Measurements from ENCODE around the gene GBGT1.

Gene GBGT1

DNA sequence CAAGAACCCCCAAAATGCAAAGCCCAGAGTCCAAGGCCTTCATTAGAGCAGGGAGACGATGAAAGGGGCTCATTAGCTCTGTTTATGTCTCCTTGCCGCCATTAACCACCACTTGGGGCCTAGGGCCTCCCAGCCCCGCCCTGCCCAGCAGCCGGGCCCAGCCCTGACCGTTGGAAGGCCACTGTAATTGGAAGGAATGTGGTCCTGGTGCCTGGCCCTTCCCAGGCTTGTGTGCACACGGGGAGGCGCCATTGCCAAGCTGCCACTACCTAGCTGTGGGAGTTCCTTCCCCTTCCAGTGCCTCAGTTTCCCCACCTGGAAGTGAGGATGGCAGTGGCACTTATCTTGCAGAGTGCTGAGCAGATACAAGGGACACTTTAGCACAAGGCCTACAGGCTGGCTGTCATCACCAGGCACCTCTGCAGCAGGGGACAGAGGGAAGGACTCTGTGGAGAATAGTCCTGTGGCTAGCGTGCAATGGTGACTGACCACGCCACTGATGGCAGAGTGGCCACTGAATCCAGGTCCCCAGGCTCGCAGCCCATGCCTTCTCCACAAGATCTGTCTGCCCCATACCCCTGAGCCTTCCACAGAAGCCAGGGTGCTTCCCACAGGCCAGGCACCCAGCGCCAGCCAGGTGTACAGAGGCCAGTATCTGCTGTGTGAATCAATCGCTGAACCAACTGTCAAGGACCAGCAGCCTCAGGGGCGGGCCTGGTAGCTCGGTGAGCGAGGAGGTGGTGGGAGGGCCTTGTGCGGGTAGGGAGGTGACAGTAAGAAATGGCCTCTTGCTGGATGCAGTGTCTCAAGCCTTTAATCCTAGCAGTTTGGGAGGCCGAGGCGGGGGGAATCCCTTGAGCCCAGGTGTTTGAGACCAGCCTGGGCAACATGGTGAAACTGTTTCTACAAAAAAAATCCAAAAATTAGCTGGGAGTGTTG lies 20.8 kb downstream of the GBGT1 start:
- DNase-seq: no peak

GRCh38 chr9:133141833-133142595 lies 21.7 kb downstream of the GBGT1 start:
- no peak for DNase-seq

DNA sequence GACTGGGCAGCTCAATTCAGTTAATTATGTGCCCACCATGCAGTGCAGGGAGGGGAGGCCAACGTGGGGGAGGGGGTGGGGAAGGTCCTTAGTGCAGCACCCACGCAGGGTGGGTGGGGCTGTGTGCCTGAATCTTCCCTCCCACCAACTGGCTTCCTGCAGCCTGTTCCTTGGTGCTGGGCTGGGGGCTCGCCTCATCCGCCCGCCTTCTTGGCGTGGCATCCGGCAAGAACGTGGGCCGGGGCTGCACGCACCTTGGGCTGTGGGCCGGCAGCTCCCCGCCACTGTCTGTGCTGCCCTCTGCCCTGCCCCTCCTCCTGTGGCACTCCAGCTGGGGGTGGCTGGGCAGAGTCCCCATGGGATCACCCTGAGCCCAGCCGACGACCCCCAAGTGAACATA lies 23.1 kb downstream of the GBGT1 start:
- DNase-seq: no peak

- no peak for DNase-seq
Observed at GRCh38 chr9:133140174-133140505, 23.6 kb downstream of the GBGT1 start.

- DNase-seq: no peak
Observed at GRCh38 chr9:133139246-133140173, 24.2 kb downstream of the GBGT1 start.

GRCh38 chr9:133137451-133138231 lies 26.1 kb downstream of the GBGT1 start:
- DNase-seq: peak; percentile 9

DNA sequence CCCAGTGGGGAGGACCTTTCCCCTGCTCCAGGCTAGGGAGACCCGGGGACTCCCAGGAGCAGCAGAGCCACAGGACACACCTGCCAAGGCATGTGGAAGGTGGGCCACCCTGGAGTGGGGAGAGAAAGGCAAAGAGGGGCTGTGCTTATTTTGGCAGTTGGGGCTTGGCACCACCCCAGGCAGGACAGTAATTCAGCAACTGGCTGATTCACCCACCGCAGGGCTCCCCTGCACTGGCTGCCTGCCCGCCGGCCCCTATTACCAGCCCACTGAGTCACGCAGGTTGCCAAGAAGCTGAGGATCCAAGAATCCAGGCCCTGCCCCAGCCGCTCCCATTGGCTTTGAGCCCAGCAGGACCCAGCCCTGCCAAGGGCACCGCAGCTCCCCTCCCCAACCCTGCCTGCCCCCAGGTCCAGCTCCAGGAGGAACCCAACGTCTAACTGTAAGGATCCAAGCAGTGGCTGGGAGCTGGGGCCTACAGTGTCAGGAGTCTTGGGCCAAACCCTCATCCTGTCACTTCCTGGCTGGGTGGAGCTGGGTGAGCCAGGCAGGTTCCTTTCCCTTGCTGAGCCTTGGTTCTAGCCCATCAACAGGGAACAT lies 28.5 kb downstream of the GBGT1 start:
- no peak for DNase-seq

- DNase-seq: no peak
Observed at GRCh38 chr9:133134388-133135145, 29.1 kb downstream of the GBGT1 start.

GRCh38 chr9:133133681-133134387 lies 29.9 kb downstream of the GBGT1 start:
- peak; percentile 7 for DNase-seq

DNA sequence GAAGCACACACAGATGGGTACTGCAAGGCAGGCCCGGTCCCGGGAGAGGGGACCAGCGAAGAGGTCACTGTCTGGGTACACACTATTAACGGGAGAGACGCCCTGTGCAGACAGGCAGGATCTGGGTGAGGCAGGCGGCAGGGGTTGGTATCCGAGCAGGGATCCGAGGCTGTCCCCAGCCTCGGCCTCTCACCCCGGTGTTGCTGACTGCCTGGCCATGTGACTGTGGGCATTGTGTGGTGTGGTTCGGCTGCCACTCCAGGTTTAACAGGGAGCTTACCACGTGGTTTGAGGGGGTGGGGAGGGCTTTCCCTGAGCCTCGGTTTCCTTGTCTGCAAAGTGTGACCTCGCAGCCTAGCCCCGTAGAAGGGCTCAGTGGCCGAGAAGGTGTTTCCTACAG lies 31.5 kb downstream of the GBGT1 start:
- DNase-seq: no peak

GRCh38 chr9:133131506-133131905 lies 32.2 kb downstream of the GBGT1 start:
- DNase-seq: no peak

- no peak for DNase-seq
Observed at GRCh38 chr9:133130685-133131244, 32.9 kb downstream of the GBGT1 start.

DNA sequence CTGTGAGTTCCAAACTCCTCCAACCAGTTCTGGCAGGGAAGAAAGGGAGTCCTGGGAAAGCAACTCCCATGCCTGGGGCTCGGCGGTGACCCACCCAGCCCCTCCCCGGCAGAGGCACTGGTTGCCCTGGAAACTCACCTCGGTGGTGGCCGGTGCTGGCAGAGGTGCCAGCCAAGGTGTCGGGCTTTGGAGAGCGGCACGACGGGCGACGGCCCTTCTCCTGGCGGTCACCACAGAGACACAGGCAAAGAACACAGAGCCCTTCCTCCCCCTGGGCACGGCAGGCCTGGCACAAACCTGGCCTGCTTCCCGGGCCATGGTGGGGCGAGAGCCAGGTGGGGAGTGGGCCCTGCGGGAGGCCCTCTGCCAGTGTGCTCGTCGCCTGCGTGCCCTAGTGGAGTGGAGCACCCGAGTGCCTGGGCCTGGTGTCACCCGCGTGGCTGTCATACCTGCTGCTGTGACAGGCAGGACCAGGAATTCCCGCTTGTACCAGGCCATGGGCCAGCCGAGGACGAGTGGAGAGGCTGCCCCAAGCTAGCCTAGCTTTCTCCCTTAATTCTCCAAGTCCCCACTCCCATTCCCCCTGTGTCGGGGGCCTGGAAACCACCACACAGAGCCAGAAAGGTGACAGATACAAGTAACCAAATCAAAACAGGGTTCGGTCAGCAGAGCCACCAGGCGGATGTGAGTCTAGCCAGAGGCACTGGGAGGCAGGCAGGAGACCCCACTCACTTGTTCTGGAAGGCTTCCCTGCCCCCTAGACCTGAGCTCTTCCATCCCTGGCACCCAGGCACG lies 34.5 kb downstream of the GBGT1 start:
- DNase-seq: no peak

- no peak for DNase-seq
Observed at GRCh38 chr9:133128152-133128551, 35.6 kb downstream of the GBGT1 start.

- DNase-seq: no peak
Observed at GRCh38 chr9:133127340-133127981, 36.3 kb downstream of the GBGT1 start.

DNA sequence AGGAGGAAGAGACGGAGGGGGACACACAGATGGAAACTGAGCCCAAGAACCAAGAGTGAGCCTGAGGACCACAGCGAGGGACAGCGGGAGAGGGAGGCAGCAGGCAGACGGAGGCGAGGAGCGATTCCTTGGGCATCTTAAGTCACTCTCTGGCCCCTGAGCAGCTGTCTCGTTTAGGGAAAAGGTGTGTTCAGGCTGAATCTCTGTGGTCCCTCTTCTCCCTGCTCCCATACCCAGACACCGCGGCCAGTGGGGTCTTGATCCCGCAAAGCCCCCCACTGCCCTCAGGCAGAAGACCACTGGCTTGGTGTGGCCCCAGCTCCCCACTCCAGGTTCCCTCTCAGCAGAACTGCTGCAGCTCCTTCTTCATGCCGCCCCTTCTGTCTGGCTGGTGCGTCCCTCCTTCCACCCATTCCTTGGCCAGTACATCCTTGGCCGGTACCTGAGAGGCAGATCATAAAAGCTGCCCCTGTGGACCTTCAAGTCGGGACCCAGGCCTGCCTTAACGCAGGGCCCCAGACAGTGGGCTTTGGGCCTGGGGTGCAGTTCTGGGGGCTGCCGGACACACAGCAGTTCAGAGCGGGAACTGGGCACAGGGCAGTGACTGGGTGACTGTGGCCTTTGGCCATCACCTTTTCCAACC lies 36.9 kb downstream of the GBGT1 start:
- DNase-seq: no peak

DNA sequence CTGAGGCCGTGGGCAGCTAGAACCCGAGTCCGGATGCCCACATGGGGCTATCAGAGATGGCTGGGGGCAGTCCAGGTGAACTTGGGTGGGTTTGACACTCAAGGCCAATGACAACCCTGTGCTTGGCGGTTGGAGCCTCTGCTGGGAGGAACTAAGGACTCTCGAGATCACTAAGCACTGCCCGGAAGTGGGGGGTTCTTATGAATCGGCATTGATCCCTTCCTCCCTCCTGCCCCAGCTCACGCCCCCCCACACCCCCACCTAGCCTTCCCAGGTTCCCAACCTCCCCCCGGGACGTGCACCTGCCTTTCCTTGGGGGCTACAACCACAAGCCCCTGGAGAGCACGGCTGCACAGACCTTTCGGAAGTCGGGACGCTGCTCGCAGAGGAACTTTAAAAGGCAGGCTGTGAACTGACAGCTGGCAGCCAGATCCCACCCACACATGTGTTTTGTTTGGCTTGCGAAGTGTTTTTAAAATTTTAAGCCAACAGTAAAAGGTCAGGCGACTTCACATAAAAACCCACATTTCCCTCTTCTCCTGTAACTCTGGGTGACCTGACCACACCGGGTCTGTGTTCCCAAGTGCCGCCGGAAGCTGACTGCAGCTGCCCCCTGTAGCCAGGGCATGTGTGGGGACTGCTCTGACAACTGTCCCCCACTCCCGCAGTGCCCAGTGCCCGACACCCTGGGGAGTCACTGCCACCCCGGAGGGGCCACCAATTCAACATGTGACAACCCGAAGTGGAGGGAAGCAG lies 37.6 kb downstream of the GBGT1 start:
- peak; percentile 58 for DNase-seq

Measured in GF-D8 (cell line).